HG03097 (cell line): ENCODE results near the gene RASA1.
"Not testable (repeated sequence)": the region's sequence is repeated elsewhere in the genome, so short reads cannot be mapped to it uniquely, and the experiment has no call there.

Experiments
- ATAC-seq: cut with Tn5 transposase; IDR thresholded peaks from one replicate; pipeline ENCODE4 v1.9.1; 2021; ENCODE audit not compliant: unreplicated experiment, low FRiP score

The RASA1 gene

GRCh38 chr5:87278590-87279100 lies 11.0 kb downstream of the RASA1 start:
- no peak for ATAC-seq

DNA sequence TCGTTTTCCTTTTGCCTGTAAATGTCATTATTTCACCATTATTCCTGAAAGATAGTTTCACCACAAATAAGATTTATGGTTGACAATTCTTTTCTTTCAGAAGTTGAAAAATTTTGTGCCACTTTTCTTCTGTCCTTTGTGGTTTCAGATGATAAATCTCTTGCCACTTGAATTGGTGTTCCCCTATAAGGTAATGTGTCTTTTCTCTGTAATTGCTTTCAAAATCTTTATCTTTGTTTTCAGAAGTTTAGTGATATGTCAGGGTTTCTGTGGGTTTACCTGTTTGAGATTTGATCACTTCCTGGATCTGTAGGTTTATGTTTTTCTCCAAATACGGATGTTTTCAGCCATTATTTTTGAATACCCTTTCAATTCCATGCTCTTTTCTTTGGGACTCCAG lies 14.6 kb downstream of the RASA1 start:
- no peak for ATAC-seq

- ATAC-seq = not testable (repeated sequence)
These were observed 19.6 kb downstream of the RASA1 start for GRCh38 chr5:87287266-87287665.

GRCh38 chr5:87298692-87299362 lies 31.1 kb downstream of the RASA1 start:
- ATAC-seq = no peak

- ATAC-seq = no peak
These were observed 32.5 kb downstream of the RASA1 start for GRCh38 chr5:87300176-87300575.

GRCh38 chr5:87300744-87301143 lies 33.1 kb downstream of the RASA1 start:
- ATAC-seq = no peak

- ATAC-seq = no peak
These were observed 34.4 kb downstream of the RASA1 start for GRCh38 chr5:87302061-87302460.

GRCh38 chr5:87303324-87303723 lies 35.6 kb downstream of the RASA1 start:
- ATAC-seq = no peak

- ATAC-seq = not testable (repeated sequence)
These were observed 38.4 kb downstream of the RASA1 start for GRCh38 chr5:87306090-87306489.

- peak; percentile 85 for ATAC-seq
These were observed 40.2 kb downstream of the RASA1 start for GRCh38 chr5:87307796-87308423.

GRCh38 chr5:87311405-87312279 lies 44.0 kb downstream of the RASA1 start:
- no peak for ATAC-seq

DNA sequence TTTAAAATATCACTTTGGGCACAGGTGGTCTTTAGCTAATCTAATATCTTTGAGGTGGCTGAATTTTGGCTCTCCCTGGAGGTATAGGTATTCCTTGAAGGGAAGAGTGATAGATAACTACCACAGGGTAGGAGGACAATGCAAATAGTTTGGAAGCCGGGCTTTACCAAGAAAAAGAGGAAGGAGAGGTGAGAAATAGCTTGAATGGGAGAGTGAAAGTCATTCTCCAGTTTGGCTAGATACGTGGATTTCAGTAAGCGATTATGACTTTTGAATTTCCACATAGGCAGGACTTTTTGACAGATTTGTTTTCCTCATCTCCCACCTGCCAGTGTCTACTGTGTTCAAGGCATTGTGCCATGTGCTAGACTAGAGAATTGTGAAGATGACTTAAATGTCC lies 45.5 kb downstream of the RASA1 start:
- no peak for ATAC-seq

- no peak for ATAC-seq
These were observed 51.8 kb downstream of the RASA1 start for GRCh38 chr5:87319469-87319868.

- ATAC-seq = no peak
These were observed 53.9 kb downstream of the RASA1 start for GRCh38 chr5:87321605-87322004.

DNA sequence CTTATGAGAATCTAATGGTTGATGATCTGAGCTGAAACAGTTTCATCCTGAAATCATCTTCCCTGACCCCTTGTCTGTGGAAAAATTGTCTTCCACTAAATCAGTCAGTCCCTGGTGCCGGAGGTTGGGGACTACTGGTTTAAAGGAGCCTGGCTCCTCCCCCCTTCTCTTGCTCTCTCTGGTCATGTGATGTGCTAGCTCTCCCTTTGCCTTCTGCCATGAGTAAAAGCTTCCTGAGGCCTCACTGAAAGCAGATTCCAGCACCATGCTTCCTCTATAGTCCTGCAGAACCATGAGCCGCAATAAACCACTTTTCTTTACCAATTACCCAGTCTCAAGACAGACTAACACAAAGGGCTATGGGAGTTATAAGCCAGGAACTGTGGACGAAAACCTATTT lies 54.7 kb downstream of the RASA1 start:
- no peak for ATAC-seq

GRCh38 chr5:87327998-87328397 lies 60.3 kb downstream of the RASA1 start:
- no peak for ATAC-seq

GRCh38 chr5:87329114-87329513 lies 61.4 kb downstream of the RASA1 start:
- no peak for ATAC-seq

DNA sequence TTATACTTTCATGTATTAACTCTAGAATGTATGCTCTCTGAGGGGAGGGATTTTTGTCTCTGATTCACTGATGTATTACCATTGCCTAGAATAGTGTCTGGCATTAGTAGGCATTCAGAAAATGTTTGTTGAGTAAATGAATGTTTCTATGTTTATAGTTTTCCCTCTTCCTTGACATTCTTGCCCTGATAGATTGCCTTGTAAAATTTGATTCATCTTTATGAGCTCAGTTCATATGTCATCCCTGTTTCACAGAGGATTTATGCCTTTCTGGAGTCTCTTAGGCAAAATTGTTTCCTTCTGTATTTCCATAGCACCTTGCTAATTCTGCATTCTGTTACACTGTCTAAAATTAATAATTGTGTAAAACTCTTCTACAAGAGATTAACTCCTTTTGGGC lies 72.3 kb downstream of the RASA1 start:
- ATAC-seq = no peak

DNA sequence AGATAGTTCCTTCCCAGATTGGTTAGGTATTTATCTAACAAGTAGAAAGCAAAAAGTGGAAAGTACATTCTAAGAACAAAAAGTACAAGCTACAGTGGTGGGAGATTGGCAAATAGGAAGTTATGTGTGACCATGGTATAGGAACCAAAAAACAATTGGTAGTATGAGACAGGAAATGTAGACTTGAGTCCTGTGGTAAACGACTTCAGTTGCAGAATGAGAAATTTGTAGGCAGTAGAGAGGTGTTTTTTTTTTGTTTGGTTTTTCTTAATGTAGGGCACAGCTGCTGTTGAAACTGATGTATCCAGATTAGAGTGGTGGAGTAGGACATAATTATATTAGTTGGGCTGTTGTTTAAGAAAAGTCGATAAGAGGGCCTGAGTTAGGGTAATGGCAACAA lies 73.0 kb downstream of the RASA1 start:
- peak; percentile 100 for ATAC-seq

DNA sequence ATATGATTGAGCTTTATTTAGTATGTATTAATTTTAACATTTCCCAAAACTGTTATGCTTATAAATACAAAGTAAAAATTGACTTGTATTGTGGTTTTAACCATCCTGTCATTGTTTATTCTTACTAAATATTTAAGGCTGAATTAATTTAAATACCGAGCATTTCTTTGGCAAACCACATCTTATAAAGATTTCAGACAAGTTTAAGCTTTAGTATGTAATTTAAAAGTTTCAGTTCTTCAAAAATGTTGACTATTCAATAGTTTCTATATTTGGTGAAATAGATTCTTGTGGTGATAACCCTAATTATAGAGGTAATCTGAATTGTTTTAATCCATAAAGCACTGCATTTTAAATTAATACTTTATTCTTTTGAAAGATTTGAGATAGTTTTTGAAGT lies 79.6 kb downstream of the RASA1 start:
- no peak for ATAC-seq

DNA sequence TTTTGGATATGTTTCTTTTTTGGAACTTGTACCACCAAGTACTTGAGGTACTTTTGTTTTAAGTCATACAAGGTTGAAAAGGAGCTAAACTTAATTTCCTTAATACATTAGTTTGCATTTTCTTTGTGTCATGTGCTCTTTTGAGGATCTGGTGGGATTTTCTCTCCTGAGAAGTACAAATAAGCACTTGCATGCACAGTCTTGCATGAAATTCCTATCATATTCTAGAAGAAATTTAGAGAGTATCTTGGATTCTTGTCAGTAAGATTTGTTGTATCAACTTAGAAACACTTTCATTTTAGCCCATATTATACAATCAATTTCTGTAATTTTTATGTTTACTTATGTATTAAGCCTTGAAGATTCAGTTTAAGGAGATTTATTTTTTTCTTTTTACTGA lies 80.2 kb downstream of the RASA1 start:
- ATAC-seq = no peak
